HG02588 (cell line): ENCODE data around the gene PUM1.

ENCODE experiments used
- ATAC-seq: cut with Tn5 transposase; IDR thresholded peaks from one replicate; pipeline ENCODE4 v1.9.1; 2021; ENCODE audit warnings: mild to moderate bottlenecking, moderate library complexity; ENCODE audit not compliant: unreplicated experiment

The PUM1 gene

GRCh38 chr1:31029026-31029425, 36.5 kb downstream of the PUM1 start:
- no peak for ATAC-seq

DNA sequence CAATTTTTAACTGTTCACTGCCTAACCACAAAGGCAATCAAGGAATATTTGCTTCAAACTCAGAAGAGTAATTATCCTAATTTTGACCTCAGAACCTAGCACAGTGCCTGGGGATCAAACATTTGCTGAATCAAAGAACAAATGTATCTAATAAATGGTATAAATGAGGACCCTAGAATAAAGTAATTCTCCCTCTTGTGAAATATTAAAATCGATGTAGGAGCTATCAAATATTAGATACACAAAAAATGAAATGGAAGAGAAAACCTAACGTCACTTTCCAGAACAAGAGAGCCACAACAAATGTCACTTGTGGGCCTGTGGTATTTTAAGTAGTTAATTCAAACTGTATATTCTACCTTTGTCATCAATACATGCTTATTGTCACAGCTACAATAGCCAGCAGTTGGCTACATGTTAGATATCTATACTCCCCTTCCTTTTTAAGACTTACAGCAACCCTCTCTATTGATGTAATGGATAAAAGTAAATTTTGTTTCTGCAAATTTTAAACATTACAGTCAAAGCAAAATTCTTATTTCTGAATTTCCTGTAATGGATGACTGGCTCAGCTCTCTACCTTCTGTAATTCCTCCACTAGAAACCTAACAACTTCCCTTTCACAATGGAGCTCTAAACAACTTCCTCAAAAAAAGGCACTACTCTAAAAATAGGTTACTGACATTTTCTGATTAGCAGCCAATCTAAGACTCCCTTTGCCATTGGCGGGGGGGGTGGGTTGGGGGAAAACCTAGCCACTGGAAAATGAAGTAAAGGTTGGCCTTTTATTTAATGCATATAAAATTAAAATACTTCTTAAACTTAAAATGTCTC, 37.6 kb downstream of the PUM1 start:
- ATAC-seq = no peak

- no peak for ATAC-seq
These were observed 43.3 kb downstream of the PUM1 start for GRCh38 chr1:31022259-31022658.

DNA sequence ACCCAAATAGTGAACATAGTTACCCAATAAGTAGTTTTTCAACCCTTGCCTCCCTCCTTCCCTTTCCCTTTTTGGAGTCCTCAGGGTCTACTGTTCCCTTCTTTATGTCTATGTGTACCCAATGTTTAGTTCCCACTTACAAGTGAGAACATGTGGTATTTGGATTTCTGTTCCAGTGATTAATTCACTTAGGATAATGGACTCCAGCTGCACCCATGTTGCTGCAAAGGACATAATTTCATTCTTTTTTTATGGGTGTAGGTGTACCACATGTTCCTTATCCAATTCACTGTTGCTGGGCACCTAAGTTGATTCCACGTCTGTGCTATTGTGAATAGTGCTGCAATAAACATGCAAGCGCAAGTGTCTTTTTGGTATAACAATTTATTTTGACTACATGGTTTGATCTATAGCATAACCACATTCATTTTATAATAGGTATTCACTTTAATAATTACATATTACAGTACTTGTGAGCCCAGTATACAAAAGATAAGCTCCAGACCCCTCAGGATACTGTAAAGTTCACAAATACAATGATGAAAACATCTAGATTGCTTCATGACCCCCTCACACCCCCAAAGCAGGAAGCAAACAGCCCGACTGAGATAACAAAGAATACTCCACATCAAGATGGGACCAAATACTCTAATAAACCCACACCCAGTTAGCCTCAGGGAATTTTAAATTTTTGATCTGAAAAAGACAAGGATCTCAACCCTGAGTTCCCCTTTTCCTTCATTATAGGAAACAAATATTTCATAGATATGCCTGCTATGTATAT, 45.3 kb downstream of the PUM1 start:
- ATAC-seq = no peak

DNA sequence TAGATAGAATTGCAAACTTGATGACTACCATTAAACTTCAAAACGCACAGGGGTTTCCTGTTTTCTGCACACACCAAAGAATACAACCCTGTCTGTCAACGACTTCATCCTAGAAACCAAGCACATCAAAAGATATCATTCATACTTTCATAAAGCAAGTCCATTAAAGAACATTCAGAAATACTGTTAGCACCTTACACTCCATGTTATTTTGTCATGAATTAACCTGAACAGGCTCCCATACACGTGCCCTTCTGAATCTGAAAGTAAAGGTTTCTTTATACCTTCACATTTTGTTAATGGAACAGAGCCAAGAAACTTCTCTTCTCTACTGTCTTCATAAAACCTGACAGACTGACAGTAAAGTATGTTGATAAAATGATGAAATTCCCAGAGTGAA, 46.1 kb downstream of the PUM1 start:
- no peak for ATAC-seq

DNA sequence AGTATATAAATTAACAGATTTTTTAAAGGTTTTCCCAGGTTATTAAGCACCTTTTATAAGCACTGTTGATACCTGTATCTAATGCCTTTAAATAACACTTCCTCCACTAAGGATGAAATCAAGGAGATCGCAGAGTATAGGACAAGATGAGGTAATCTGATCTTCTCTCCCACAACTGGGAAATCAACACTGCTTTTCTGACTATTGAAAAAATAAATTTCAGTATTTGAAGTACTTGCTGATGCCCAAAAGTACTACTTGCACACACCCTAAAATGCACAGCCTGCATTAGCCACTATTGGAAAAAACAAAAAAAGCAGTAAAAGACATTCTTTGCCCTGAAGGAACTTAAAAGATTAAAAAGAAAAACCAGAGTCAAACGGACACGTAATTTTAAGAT, 48.6 kb downstream of the PUM1 start:
- no peak for ATAC-seq

- ATAC-seq = peak; percentile 46
These were observed 52.2 kb downstream of the PUM1 start for GRCh38 chr1:31013187-31013864.

DNA sequence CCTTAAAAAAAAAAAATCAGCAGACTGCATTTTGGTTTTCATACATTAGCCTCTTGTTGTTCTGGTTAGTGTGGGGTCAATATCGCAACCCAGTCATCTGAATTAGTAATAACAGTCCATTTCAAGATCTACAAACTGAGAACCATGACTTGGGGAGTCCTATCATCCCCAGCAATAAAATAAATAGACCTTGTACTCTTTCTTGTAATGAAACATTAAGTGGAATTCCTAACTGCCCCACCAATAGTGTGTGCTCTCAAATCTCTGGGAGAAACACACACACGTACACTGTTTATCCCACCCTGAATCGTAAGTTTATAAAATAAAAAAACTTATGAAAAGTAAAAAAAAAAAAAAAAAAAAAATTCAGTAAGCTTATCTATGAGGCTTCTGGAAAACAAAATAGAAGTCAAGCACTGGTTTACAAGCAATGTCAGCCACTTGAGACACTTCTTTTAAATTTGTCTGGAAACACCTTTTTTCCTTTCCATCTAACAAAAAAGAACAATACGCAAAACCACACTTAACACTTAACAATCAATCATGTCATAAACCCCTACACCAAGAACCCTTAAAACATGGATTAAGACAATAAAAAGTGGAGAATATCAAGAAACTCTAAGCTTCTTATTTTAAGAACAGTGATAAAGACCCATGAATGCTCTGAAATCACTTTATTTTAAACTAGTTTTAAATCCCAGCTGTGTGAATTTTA, 53.1 kb downstream of the PUM1 start:
- no peak for ATAC-seq

DNA sequence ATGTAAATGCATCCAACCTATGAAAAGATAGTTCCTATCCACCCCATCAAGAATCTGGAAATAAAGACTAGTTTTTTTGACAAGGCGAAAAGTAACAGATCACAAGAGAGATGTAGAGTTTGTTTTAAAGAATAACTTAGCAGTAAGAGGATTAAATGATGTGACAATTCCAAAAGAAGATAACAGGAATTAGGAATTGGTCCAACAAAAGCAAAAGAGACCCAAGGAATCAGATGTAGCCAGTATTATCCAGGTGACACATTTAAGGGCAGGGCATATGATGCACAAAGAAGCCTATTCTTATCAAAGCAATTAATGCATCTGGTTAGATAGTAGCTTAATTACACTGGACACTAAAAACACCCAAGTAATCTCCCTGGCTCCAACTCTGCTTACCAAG, 53.8 kb downstream of the PUM1 start:
- ATAC-seq = no peak

DNA sequence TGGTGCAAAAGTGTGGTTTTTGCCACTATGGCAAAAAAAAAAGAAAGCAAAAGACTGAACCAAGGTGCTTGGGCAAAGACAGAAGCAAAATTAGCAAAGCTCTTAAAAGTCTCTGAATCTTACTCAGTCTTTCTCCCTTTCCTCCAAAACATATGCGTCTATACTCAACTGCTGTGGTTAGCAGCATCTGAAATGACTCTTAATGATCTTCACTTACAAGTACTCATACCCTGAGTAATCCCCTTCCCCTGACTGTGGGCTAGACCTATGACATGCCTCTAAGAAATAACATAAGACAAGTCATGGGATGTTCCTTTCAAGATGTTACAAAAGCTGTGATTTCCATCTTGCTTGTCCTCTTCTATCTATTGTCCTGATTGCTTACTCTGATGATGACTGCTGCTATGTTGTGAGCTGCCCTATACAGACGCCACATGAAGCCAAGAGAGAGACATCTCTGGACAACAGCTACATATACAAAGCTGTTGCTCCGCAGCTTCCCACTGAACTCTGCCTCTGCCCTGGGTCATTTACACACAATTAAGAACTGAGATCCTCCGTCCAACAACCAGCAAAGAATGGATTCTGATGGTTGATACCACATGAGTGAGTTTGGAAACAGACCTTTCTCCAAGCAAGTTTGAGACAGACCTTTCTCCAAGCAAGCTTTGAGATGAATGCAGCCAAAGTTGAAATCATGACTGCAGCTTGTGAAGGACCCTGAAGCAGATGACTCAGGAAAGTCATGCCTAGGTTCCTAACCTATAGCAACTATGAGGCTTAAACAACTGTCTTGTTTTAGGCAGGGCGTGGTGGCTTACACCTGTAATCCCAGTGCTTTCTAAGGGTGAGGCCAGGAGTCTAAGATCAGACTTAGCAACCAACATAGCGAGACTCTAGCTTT, 55.2 kb downstream of the PUM1 start:
- peak; percentile 50 for ATAC-seq

GRCh38 chr1:31007462-31007991, 58.0 kb downstream of the PUM1 start:
- no peak for ATAC-seq

DNA sequence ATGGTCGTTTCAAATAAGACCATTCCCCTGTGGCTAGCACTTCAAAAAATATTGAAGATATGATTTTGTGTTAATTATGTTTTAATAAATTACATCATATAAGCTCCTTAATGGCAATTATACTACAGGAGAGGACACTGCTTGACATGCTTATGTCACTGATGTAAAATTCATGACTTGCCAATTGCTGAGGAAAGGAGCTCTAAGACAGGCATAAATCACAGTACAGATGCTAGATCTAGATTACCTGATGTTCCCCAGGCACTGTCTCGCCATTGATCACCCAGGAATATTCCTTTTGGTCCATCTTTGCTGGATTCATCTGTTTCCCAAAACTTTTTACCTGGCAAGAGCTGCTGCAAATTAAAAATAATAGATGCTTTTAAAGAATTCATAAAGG, 58.8 kb downstream of the PUM1 start:
- no peak for ATAC-seq

GRCh38 chr1:31005617-31006166, 59.8 kb downstream of the PUM1 start:
- ATAC-seq = no peak

DNA sequence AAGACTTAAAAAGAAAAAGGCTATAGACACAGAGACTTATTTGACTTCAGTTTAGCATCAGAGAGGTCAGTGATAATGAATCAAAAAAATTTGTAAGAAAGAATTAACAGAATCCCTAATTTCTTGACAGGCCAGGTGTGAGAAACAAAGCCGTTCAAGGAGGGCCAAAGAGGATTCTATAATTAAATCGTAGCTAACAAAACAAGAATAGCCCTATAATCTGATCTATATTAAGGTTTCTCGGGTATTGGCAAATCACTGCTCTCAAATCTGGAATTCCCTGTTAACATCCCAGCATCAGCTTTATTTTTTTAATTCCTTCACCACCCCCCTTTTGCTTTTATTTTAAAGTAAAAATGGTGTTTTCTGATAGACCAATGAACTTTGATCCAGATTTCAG, 60.3 kb downstream of the PUM1 start:
- ATAC-seq = no peak

DNA sequence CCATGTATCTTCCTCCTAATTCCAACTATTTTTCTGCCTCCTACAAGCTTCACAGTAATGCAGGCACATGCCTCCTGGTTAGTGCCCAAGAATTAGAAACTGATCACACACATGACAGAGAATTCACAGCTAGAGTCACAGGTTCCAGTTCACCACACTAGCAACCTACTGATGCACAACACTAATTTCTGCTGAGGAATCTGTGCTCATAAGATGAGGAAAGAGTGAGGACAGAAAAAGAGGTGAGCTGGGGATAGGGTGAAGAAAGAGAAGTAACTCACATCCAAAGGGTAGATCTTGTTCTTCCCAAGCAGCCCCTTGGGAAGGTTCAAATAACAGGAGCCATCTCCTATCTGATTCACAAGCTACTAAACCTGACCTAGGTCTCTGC, 61.3 kb downstream of the PUM1 start:
- ATAC-seq = no peak

DNA sequence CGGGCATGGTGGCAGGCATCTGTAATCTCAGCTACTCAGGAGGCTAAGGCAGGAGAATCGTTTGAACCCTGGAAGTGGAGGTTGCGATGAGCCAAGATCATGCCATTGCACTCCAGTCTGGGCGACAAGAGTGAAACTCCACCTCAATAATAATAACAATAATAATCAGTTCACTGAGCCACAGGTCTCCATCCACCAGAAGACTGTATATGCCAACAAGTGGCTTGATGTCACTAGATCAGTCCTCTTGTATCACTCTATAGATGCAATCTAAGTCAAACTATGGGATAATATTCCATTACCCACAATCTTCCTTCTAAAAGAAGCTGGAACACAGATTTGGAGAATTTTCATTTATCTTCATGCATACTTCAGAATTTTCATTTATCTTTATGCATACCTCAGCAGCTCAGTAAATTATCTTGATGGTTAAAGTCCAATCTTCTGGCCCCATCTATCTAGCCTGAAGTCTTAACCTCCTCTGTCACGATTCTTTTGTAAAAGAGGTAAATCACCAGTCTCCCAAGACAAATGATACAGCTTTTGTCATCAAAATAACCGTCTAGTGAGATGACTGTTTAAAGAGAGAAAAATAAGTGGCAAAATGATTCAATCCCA, 61.8 kb downstream of the PUM1 start:
- ATAC-seq = no peak

- no peak for ATAC-seq
These were observed 65.2 kb downstream of the PUM1 start for GRCh38 chr1:31000301-31000700.

DNA sequence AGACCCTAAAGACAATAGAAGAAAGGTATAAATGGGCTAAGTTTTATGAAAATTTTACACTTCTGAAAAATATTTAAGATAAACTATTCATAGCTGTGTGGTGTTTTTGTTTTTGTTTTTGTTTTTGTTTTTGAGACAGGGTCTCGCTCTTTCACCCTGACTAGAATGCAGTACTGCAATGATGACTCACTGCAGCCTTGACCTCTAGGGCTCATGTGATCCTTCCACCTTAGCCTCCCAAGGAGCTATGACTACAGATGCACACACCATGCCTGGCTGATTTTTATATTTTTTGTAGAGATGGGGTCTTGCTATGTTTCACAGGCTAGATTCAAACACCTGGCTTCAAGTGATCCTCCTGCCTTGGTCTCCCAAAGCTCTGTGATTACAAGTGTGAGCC, 66.6 kb downstream of the PUM1 start:
- ATAC-seq = no peak

- no peak for ATAC-seq
These were observed 67.3 kb downstream of the PUM1 start for GRCh38 chr1:30998171-30998570.
